Neuron (in vitro differentiated cells): ENCODE measurements around the gene MCTP1.

Experiments used
- H2AFZ ChIP-seq: one replicate; pipeline ENCODE4 v1.6.1; 2013; ENCODE audit warnings: low read depth, mild to moderate bottlenecking, inconsistent platforms, low read length, moderate library complexity
- H3K27me3 ChIP-seq: one replicate; pipeline ENCODE4 v1.6.1; 2013; ENCODE audit warnings: low read length; ENCODE audit not compliant: insufficient read depth
- H3K36me3 ChIP-seq: one replicate; pipeline ENCODE4 v1.6.1; 2013; ENCODE audit warnings: low read length; ENCODE audit not compliant: insufficient read depth
- H3K4me1 ChIP-seq: one replicate; pipeline ENCODE4 v1.6.1; 2013; ENCODE audit warnings: low read length; ENCODE audit not compliant: insufficient read depth
- H3K4me3 ChIP-seq: 2 replicates; pipeline ENCODE4 v1.5.1; 2013; ENCODE audit warnings: mild to moderate bottlenecking, low read length, moderate library complexity
- H3K9me3 ChIP-seq: one replicate; pipeline ENCODE4 v1.6.1; 2013; ENCODE audit warnings: low read length

MCTP1 gene

DNA sequence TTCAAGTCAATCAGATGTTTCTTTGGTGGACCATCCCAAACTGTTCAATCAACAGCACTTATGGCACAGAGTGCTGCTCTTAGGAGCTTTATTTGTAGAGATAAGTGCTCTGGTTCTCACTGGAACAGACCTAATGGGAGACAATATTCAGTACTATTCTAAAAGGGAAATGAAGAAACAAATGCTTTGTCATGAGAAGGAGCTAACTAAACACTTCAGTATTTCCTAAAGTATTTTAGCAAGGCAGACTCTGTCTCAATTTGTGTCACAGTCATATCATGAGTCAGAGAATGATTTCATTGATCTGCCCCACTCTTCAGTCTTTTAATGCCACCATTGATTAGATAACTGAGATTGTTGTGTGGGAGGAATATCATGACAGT, 491.1 kb downstream of the MCTP1 start:
- no peak overlapping the region for H3K4me3 ChIP-seq

GRCh38 chr5:94793113-94793815, 491.6 kb downstream of the MCTP1 start:
- no peak overlapping the region for H2AFZ ChIP-seq
- H3K27me3 ChIP-seq: no peaks in the 10 kb centered on the region
- no peaks in the 10 kb centered on the region for H3K36me3 ChIP-seq
- H3K9me3 ChIP-seq: no peaks in the 10 kb centered on the region
- peaks cover 6% of the 10 kb centered on the region for H3K4me1 ChIP-seq
- H3K4me3 ChIP-seq: no peak overlapping the region

More for the DNA sequence above, 491.1 kb downstream of the MCTP1 start:
- H2AFZ ChIP-seq: no peak overlapping the region
- H3K36me3 ChIP-seq: no peaks in the 10 kb centered on the region
- peaks cover under 1% of the 10 kb centered on the region for H3K4me1 ChIP-seq
- H3K9me3 ChIP-seq: no peaks in the 10 kb centered on the region
- no peaks in the 10 kb centered on the region for H3K27me3 ChIP-seq

GRCh38 chr5:94791829-94792228, 493.1 kb downstream of the MCTP1 start:
- Histone ChIP-seq H3K36me3 (no peaks in the 10 kb centered on the region), H3K9me3 (no peaks in the 10 kb centered on the region), H2AFZ (no peak overlapping the region), H3K4me3 (no peak overlapping the region), H3K27me3 (no peaks in the 10 kb centered on the region), H3K4me1 (peaks cover 9% of the 10 kb centered on the region)

- Histone ChIP-seq H3K27me3 (no peaks in the 10 kb centered on the region), H3K4me3 (no peak overlapping the region), H3K9me3 (no peaks in the 10 kb centered on the region), H3K36me3 (no peaks in the 10 kb centered on the region), H3K4me1 (peaks cover 17% of the 10 kb centered on the region), H2AFZ (no peak overlapping the region)
These were observed 496.4 kb downstream of the MCTP1 start for GRCh38 chr5:94788527-94788926.

DNA sequence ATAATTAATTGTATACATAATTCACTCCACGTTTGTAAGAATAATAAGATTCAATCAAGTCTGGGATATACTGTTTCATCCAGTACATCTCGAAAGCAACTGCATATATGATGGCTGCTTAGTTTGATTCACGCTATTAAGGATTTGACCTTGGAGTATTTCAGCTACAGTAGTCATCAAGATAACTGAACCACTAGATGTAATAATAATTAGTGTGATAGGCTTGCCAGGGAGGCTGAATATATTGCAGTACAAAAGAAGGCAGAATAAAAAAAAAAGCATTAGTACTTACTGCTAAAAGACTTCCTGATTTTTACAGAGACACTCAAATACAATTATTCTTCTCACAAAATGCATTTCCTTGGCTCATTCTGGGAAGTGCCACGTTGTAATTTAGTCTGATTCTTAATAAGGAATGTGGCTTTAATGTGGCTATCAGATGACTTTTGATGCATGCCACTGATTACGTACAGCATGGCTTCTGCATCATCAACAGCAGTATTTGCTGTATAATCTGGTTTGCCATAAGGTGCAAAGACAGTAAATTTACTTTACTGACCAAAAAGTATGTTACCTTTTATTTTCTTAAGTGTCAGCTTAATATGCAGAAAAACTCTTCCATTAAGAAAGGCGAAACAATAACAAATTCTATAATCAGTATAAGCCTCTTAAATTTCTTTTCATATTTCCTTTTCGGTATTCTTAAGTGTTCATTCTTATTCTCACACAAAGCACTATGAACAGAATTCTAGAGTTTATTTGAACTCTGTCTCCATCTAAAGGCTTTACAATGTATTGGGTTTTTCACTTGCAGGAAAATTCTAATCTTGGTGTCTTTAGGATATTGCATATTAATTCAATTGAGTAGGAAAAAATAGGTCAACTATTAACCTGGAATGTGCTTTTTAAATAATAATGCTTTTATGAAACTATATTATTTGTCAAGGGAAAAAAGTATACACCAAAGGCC, 500.1 kb downstream of the MCTP1 start:
- H3K9me3 ChIP-seq: no peaks in the 10 kb centered on the region
- peaks cover 17% of the 10 kb centered on the region for H3K4me1 ChIP-seq
- H3K4me3 ChIP-seq: no peak overlapping the region
- H3K27me3 ChIP-seq: no peaks in the 10 kb centered on the region
- H3K36me3 ChIP-seq: no peaks in the 10 kb centered on the region
- H2AFZ ChIP-seq: no peak overlapping the region

DNA sequence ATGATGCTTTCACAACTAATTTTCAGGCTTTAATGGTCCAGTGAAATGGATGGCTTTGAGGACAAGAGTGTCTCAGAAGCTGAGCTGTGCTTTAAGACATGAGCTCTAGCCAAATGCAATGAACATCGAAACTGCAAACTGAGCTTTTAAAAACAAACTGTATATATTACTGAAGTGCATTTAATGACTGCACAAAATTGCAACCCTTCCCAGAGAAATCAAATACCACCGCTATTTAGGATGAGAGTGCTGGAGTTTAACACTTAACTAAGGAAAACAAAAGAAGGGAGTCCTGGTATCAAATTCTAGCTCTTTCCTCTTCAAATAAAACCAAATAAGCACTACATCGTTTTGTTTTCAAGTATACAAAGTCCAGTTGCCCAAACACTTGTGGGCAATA, 502.5 kb downstream of the MCTP1 start:
- no peaks in the 10 kb centered on the region for H3K36me3 ChIP-seq
- H3K4me1 ChIP-seq: peaks cover 9% of the 10 kb centered on the region
- H3K4me3 ChIP-seq: no peak overlapping the region
- no peak overlapping the region for H2AFZ ChIP-seq
- H3K27me3 ChIP-seq: no peaks in the 10 kb centered on the region
- H3K9me3 ChIP-seq: no peaks in the 10 kb centered on the region

- Histone ChIP-seq H3K36me3 (no peaks in the 10 kb centered on the region), H3K4me1 (peaks cover 3% of the 10 kb centered on the region), H2AFZ (no peak overlapping the region), H3K27me3 (no peaks in the 10 kb centered on the region), H3K4me3 (no peak overlapping the region), H3K9me3 (no peaks in the 10 kb centered on the region)
These were observed 505.2 kb downstream of the MCTP1 start for GRCh38 chr5:94779684-94780083.

DNA sequence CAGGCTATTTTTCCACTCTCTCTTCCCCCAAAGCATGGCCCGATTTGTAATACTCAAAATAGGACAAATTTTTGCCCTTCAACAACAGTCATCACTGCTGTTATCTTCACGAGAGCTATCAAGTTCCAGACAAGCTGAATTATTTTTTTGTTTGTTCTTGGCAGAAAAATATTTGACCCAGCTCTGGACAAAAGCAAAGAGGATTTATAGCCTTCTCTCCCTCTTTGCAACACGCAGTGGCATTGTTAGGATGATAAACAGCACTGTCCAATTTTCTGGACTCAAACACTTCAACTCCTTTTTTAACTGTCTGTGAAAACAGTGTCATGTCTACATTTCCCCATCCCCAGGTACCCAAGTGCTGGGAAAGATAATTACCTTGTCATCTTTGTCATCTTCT, 506.2 kb downstream of the MCTP1 start:
- peaks cover 3% of the 10 kb centered on the region for H3K4me1 ChIP-seq
- H3K27me3 ChIP-seq: no peaks in the 10 kb centered on the region
- no peak overlapping the region for H3K4me3 ChIP-seq
- no peaks in the 10 kb centered on the region for H3K36me3 ChIP-seq
- no peak overlapping the region for H2AFZ ChIP-seq
- no peaks in the 10 kb centered on the region for H3K9me3 ChIP-seq

DNA sequence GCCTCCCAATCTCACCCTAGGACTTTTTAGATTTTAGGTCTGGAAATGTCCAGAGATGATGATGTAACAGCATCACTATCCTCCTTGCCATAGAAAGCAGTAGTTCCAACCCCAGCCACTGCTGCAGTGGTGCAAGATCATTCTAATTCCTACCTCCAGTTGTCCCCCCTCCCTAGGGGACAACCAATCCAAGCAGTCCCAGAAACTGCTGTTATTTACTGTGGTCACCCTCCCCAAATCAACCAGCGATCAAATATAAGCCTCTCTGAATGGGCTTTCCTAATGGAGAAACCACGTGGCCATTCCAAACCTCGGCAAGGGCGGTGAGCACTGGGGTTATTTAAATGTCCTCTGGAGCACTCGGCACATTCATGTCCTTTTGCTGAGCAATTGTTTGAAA, 506.6 kb downstream of the MCTP1 start:
- Histone ChIP-seq H3K9me3 (no peaks in the 10 kb centered on the region), H3K27me3 (no peaks in the 10 kb centered on the region), H3K4me1 (peaks cover 3% of the 10 kb centered on the region), H3K36me3 (no peaks in the 10 kb centered on the region), H3K4me3 (no peak overlapping the region), H2AFZ (no peak overlapping the region)

DNA sequence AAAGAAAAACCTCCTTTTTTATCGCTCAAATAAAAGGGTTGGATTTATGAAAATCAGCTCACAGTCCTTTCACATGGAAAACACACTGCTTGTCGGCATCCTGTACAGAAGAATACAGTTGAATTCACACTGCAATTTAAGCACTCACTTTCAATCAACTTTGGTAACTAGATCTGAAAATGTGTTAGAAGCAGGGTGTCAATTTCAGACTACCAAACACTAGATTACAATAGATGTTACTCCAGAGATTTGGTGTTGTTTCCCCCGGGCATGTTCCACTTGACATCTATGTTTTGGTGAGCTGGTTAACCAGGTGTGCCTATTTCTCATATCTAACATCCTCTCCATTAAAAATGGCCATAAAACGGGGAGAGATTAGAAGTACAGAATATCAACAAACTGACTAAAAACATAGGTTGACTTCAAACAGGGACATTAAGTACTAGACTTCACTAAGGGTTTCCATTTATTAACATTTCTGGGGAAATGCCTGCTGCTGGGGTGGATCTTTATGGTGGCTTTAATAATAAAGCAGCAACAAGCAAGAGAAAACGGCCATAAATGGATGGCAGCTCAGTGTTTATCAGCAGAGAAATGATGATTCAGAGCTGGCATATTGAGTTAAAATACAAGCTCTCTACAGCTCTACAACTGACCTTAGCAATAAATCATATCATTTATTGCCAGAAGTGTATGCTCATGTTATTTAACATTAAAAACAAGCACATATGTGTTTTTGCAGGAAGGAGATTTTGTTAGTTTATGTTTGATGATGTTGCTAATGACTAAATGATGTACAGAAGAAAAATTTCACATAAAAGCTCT, 507.6 kb downstream of the MCTP1 start:
- Histone ChIP-seq H3K4me3 (no peak overlapping the region), H3K27me3 (no peaks in the 10 kb centered on the region), H3K36me3 (no peaks in the 10 kb centered on the region), H3K9me3 (no peaks in the 10 kb centered on the region), H3K4me1 (peaks cover 3% of the 10 kb centered on the region), H2AFZ (no peak overlapping the region)

DNA sequence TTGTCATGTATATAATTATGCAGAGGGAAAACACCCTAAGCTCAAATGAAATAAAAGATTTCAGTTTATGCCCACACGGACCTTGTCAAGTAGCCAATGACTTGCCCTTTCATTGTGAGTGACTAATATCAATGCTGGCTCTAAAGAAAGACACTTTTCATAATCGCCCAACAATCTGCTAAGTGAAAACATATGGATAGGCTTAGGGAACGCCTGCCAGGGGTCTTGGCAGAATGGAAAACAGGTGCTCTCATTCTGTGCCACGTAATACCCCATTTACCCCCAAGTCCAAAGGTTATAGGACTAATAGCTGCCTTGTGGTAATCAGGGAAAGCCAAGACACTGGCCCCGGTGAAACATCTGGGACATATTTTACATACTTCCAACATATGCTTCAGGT, 508.7 kb downstream of the MCTP1 start:
- no peaks in the 10 kb centered on the region for H3K36me3 ChIP-seq
- H3K4me1 ChIP-seq: peaks cover 3% of the 10 kb centered on the region
- H3K4me3 ChIP-seq: no peak overlapping the region
- H2AFZ ChIP-seq: no peak overlapping the region
- H3K27me3 ChIP-seq: no peaks in the 10 kb centered on the region
- H3K9me3 ChIP-seq: no peaks in the 10 kb centered on the region

DNA sequence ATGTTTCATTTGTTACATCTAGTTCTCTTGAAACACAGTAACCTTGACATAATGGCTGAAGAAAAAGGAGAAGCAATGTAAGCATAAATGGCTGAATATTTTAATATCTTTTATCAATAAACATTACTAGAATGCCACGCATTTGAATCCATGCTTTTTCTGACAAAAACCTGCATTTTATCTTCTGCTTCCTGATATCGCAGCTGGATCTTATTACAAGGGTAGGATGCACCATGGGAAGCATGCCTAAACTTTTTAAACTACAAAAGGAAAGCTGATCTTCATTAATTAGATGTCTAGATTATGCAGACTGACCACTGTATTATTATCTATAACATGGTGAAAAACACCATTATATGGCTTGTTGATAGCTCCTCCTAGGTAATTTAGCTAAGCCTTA, 509.8 kb downstream of the MCTP1 start:
- Histone ChIP-seq H2AFZ (no peak overlapping the region), H3K4me1 (peaks cover 3% of the 10 kb centered on the region), H3K27me3 (no peaks in the 10 kb centered on the region), H3K9me3 (no peaks in the 10 kb centered on the region), H3K36me3 (no peaks in the 10 kb centered on the region), H3K4me3 (no peak overlapping the region)

DNA sequence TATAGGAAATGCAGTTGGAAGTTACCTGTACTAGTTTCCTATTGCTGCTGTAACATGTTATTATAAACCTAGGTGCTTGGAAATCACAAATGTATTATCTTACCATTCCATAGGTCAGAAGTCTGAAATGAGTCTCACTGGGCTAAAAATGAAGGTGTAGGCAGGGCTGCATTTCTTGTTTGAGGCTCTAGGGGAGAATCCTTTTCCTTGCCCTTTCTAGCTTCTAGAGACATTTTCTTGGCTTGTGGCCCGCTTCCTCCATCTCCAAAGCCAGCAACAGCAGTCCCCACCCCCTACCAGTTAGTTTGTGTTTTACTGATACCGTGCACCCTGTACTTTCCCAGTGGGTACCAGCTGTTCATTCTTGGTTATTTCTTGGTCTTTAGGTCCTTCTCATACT, 513.2 kb downstream of the MCTP1 start:
- peaks cover 3% of the 10 kb centered on the region for H3K4me1 ChIP-seq

More for the DNA sequence above, 513.2 kb downstream of the MCTP1 start:
- no peak overlapping the region for H2AFZ ChIP-seq
- no peaks in the 10 kb centered on the region for H3K36me3 ChIP-seq
- no peaks in the 10 kb centered on the region for H3K27me3 ChIP-seq
- no peak overlapping the region for H3K4me3 ChIP-seq
- H3K9me3 ChIP-seq: no peaks in the 10 kb centered on the region
